Measurements from ENCODE around the gene TGM4.

TGM4 gene

GRCh38 chr3:44958386-44958785 is 84.0 kb downstream of the TGM4 start:
- no peak for DNase-seq

- no peak for DNase-seq
These were observed 86.1 kb downstream of the TGM4 start for GRCh38 chr3:44960387-44961026.

DNA sequence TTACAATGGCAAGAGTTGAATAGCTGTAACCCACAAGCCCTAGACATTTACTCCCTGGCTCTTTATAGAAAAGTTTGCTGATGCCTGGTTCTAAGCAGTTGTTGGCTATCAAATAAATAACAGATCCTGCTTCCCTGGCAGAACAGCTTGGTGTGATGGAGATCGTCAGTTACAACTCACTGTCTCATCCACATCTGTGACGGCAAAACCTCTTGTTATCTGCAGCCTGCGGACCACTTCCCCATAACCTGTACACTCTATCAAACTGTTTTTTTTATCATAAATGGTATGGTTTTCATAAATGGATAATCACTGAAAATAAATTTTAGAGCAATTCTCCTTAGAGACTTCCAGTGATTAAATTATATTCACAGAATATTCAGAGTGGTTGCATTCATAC is 87.5 kb downstream of the TGM4 start:
- DNase-seq, result no peak

DNA sequence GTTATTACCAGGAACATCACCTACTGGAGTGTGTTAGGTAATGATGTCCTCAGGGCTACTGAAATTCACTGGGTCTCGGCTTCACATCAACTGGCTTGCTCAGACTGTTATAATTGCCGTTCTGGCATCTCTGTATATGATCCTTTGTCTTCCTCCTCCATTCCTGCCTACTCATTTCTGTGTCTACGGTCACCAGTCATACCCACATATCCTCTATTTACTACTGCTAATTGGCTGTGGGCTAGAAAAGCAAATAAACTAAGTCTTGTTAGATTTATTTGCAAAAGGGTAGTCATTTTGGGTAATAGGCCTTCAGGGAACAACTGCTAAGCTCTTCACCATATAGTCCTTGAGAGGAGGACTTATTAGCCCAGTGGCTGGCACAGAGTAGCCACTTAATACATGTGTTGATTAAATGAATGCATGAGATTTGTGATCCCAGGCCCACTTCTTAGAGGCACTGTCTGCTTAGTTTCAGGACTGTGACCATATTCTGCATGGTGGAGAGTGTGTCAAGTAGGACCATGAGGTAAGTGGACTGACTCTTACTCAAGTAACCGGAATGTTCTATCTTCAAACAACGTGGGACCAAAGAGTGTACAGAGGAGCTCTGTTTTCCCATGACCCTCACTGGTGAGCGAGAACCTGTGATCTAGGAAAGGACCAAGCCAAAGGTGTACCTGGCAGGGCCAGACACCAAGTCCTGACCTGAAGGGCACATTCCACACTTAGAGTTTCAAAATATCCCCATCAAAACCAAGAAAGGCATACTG is 88.4 kb downstream of the TGM4 start:
- DNase-seq, result no peak

DNA sequence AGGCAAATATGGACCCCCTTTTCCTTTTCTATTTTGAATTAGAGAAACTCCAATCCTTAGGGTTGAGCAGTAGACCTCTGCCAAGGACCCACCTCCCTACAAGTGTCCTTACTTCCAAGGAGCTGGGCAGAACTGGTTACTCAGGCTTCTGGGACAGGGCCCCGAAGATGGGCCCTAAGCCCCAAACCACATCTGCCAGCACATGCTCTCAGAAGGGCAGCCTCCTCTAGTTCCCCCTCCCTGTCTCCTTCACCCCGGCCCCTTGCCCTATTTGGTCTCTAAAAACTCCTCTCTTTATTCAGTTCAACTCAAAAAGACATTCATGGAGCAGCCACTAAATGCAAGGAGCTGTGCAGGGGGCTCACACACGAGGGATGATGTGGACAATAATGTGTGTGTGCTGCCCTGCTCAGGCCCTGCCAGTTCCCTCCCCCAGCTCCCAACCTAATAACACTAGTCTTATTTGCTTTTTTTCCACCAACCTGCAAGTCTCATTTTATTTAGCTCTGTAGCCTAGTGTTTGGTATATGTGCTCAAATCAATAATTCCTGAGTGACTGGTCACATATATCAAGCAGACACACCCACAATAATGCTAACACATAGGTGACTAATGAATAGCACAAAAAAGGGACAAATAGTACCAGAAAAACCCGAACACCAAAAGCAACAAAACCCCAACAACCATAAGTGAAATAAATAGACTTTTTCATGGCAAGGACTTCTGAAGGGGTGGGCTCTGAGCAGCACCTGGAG is 89.3 kb downstream of the TGM4 start:
- no peak for DNase-seq
